IPS-NIHi7 (cell line): ENCODE measurements around the gene CLASRP.

ENCODE experiments used
- DNase-seq: peaks from one replicate; pipeline ENCODE4 v3.0.0; 2012; ENCODE audit warnings: mixed read lengths; ENCODE audit errors: extremely low spot score

CLASRP gene

DNA sequence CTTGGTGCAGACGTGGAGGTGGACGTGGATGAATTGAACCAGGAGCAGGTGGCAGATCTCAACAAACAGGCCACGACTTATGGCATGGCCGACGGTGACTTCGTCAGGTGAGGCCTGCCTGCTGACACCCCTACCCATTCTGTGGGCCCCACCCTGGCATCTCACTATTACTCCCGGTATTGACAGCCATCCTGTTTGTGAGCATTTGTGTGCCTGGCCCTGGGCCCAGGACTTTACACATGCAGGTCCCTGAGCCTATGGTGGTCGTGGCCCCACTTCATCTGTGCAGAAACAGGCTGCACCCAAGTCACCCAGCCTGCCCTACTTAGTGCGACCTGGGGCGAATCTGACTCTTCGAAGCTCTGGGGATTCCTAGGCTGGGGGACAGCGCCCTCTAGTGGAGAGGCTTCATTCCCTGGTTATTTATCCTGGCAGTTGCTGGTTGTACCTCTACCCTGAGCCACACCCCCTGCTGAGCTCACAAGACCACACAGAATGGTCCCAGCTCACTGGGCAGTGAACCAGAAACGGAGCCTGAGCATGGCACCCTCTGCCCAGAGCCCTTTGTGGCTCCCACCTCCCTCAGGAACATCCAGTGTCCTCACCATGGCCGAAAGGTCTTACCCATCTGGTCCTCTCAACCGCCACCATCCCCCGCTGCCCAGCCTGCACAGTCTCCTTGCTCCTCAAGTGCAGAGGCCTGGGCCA, 20.6 kb downstream of the CLASRP start:
- peak; percentile 92 for DNase-seq

- no peak for DNase-seq
Observed at GRCh38 chr19:45061965-45062364, 23.1 kb downstream of the CLASRP start.

GRCh38 chr19:45063851-45064801, 25.3 kb downstream of the CLASRP start:
- no peak for DNase-seq

DNA sequence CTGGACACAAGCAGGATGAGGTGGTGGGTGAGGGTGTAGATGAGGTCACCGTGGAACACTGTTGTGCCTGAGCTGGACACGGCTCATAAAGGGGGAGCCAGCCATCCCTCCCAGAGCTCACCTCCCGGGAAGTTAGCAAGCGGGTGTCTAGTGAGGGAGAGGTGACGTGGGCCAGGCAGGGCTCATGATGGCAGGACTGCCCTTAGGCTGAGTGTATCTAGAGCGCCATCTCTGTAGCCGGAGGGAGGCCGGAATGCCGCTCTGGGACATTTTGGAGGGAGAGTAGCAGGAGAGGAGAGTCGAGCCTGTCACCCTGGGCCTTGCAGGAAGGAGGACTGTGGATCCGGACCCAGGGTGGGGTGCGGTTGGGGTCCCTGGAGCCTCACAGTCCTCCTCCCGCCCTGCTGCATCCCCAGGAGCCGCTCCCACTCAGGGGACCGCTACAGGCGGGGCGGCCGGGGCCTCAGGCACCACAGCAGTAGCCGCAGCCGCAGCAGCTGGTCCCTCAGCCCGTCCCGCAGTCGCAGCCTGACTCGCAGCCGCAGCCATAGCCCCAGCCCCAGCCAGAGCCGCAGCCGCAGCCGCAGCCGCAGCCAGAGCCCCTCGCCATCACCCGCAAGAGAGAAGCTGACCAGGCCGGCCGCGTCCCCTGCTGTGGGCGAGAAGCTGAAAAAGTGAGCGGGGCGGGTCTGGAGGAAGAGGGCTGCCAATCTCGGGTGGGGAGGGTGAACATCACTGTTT, 28.2 kb downstream of the CLASRP start:
- no peak for DNase-seq

DNA sequence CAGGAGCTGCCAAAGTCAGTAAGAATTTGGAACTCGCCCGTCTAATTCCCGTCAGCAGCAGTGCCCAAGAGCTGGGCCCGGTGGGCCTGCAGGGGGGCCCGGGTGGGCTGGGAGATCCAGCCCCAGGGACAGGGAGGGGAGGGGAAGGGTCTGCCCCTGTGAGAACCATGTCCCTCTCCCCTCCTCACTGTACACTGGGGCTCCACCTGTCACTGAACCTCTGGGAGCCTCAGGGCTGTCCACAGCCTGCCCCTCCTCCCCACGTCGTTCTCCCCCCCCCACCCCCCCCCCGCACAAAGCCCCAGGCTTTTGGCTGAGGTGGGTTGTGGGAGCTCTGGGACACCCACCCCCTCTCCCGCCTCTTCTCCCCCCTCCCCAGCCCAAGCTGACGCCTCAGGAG, 29.2 kb downstream of the CLASRP start:
- no peak for DNase-seq

DNA sequence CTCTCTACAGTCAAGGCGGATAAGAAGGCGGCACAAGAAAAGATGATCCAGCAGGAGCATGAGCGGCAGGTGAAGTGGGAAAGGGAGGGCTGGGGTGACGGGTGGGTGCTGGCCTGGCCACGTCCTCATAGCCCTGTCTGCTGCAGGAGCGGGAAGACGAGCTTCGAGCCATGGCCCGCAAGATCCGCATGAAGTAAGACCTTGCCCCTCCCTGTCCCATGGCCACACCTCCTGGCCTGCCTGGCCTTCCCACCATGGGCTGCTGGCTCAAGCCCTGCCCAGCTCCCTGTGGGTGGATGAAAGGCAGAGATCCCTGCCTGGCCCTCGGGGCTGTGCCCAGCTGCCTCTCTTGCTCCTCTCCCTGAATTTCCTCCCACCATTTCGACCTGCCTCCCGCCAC, 30.2 kb downstream of the CLASRP start:
- peak; percentile 75 for DNase-seq

- DNase-seq, result no peak
Observed at GRCh38 chr19:45070214-45070613, 31.4 kb downstream of the CLASRP start.

DNA sequence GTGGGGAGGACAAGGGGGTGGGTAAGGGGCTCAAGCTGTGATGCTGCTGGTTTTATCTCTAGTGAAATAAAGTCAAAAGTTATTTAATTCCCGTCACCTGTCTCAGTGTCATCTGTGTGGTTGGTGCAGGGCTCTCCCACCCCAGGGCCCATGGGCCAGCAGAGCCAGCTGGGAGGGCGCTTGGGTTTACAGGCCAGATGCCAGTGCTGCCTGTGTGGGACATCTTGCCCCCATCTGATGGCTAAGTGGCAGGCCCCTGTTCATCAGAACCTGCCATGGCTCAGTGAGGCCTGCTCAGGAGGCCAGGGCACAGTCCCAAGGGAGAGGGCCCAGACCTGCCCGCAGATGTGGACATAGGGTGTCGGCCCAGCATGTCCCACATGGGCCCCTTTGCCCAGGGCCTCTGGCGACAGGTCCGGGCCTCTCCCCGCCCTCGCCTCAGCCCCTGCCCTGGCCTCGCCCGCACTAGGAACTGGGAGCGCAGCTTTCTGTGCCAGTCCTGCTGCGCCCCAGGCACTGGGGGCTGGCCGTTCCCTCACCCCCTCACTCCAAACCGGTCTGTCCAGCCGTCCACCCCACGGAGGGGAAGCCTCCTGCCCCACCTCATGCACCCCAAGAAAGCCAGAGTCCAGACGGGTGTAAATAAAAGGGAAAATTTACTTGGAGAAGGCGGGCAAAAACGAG, 32.2 kb downstream of the CLASRP start:
- DNase-seq, result no peak

DNA sequence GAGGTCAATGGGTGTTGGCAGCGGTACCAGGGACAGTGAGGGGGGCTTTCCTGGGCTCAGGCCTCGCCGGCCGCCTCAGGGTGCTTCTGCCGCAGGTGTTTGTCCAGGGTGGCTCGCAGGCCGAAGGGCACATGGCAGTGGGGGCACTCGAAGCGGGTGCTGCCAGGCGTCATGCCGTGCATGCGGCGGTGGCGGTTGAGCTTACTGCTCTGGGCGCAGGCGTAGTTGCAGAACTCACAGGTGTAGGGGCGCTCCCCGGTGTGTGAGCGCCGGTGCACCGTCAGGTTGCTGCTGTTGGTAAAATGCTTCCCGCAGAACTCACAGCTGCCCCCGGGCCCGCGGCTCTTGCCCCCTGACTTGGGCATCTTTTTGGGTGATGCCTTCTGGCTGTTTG, 32.7 kb downstream of the CLASRP start:
- no peak for DNase-seq

GRCh38 chr19:45071969-45072790, 33.3 kb downstream of the CLASRP start:
- DNase-seq, result no peak

GRCh38 chr19:45074744-45075300, 36.0 kb downstream of the CLASRP start:
- DNase-seq, result no peak

DNA sequence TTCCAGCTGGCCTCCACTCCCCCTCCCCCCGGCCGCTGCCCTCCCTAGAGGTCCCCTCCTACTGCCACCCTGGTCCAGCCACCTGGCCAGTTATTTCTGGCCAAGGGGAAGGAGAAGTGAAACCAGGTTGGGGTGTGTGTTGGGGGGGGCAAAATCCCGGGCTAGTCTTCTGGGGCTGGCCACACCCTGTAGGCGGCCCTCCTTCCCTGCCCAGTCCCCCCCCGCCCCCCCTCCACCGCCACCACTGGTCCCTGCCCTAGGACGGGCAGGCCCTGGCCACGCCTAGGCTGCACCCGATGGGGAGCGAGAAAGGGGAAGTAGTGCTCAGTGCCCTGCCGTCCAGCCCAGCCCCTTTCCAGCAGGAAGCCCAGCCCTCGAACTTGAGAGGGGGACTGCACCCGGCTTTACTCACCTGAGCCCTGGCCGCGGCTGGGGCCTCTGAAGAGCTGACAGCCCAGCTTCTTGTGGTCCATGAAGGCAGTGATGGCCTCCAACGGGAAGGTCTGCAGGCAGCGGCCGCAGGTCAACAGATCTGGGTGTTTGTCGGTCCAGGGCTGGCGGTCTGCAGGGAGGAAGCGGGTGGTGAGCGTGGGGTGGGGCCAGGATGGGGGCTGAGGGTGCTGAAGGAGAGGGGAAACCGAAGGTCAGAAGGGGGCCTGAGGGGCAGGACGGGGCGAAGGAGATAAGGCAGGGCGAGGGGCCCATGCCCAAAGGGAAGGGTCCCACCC, 36.6 kb downstream of the CLASRP start:
- peak; percentile 72 for DNase-seq

DNA sequence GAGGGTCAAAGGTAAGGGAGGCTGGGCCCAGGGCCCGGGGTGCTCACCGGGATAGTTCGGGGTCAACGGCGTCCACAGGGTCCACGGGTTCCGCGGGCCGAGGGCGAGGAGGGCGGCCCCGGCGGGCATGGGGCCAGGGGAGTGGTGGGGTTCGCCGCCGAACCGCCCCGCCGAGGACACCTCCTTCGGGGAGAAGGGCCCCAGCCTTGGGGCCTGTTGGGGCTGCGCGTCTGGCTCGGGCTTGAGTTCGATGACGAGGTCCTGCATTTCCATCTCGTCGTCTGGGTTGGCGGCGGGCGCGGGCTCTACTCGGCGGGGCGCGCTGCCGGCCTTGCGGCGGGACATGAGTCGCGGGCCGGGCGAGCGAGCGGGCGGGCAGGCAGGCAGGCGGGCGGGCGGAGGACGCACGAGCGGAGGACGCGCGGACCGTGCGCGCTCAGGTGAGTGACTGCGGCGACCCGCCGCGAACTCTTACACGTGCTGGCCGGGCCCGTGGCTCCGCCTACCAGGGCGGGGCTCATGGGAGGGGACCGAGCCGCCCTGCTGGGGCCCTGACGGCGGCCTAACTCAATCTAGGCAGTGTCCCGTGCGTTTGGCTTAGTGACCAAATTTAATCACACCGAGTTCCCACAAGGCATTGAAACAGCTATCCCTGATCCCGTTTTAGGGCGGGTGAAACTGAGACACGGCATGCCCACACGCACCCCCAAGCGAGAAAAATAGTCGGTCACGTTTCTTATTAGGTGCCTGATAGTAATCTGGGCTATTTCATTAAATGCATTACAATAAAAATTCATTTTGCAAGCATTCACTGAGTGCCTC, 37.4 kb downstream of the CLASRP start, which contains the start of gene ZNF296:
TSS of gene ZNF296 (minus strand) at position 450 of the 822 bp plus-strand sequence. CDS start at position 345, 105 bp downstream.
- peak; percentile 88 for DNase-seq

DNA sequence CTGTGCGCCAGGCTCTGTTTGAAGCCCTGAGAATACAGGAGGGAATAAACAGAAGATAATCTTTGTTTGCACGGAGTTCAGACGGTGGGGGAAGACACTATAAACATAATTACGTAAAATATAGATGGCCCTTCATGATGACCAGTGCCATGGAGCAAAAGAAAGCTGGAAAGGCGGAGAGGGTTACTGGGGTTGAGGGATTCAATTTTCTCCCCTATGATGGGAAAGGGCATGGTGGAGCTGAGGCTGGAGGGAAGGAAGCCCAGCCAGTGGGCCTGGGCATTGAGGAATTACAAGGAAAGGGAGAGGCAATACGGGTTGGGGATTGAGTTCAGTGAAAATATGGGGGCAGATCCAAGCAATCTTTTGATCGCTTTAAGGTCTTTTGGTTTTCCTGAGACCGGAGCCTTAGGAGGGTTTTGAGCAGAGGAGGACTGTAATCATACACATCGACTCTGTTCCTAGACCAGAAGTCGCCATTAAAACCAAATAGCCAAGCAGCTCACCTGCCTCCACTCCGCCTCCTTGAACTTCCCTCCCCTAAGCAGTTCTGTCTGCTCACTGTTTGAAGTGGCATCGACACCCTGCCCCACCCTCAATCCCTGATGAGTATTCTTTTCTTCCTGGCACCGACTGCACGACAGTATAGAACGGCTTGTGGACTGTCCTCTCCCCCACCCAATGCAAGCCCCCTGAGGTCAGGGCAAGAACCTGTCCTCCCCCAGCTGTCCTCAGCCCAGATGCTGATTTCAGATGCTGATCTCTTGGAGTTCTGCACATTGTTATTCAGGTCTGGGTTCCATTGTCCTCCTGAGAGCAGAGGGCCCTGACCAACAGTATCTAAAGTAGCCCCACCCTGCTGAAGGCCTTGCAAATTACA, 38.2 kb downstream of the CLASRP start:
- DNase-seq, result no peak

GRCh38 chr19:45078390-45079062, 39.7 kb downstream of the CLASRP start:
- DNase-seq, result no peak

DNA sequence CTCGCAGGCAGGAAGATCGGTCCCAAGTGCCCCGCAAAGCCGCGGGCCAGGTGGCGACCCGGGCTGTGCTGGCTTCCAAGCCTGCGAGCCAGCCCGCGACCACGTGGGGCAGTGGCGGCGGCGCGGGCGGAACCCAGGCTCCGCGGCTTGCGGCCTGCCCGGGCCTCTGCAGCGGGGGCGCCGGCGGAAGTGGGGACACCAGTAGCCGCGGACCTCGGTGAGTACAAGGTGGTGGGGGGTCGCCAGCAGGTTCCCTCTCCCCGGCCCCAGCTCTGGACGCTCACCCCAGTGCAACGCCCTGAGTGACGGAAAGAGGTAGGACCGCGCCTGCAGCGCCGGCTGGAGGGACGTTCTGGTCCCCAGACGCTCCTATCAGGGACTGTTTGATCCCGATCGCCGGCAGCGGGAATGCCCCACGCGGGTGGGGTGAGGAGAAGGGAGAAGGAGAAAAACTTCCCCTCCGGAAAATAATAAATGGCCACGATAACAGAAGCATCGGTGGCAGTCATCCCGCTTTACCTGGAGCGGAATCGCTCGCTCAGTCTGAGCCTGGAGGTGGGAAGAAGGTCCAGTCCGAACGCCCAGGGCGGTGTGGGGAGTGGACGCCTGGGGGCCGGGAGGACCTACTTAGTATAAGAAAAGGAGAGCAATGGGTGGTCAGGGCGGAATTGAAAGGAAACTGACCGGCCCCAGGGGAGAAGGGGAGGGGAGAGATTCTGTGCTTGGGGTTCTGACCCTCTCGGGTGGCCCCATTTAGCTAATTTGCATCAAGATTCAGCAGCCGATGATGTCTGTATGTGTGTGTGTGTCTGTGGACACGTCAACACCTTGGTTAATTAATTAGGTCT, 40.4 kb downstream of the CLASRP start, which contains the start of gene GEMIN7:
TSS of gene GEMIN7 (plus strand) at position 198 of the 848 bp plus-strand sequence. CDS start 10,855 bp downstream, outside the sequence.
- DNase-seq, result peak; percentile 82
